ENCODE data around the gene NPR3.

- no peak for TF ChIP-seq CTCF (IDR thresholded peaks at IDR 0.05)
- TF ChIP-seq POLR2A (IDR thresholded peaks at IDR 0.05): no peak
- no peak for TF ChIP-seq POLR2AphosphoS5 (IDR thresholded peaks at IDR 0.05; ENCODE audit: insufficient read depth in 1 of 2, low read depth in 1 of 2)
Observed at GRCh38 chr5:32733590-32734340, 22.6 kb downstream of the NPR3 start.
